K562 (cell line): ENCODE results near the gene NDUFB10. TPM values are rescaled to one million over a fixed set of nuclear protein-coding genes. Genes with fewer than 3 reads are reported as not detected.

Experiments
- ATAC-seq: fragments of 200-7000 bp; cut with Tn5 transposase; 3 replicates; pipeline ENCODE4 v1.9.1; 2020; ENCODE audit warnings: moderate library complexity
- BruUV-seq: library from RNA; stranded (reverse); fragments of 400-500 nt; replicated peaks from 2 replicates; lab custom pipeline; 2021; lab: Mats Ljungman, UMichigan
- CTCF ChIA-PET: fragments of 300-600 bp; formaldehyde crosslinking; extraction: SDS; loops from one replicate; lab custom pipeline; 2021; ENCODE audit warnings: low intra/inter-chr PET ratio; lab: Yijun Ruan, JAX
- POLR2A ChIA-PET: fragments of 300-600, 350-650 bp; sonication (Branson Sonifier 250); formaldehyde crosslinking; extraction: SDS; loops from one replicate; lab custom pipeline; 2021; ENCODE audit warnings: antibody characterized with exemption, inconsistent platforms; lab: Yijun Ruan, JAX
- DNase-seq, 4 experiments: peaks; one replicate each; pipeline versions ENCODE4 v3.0.0 to v3.0.0-alpha.2; 2011 to 2018; ENCODE audit warnings: low spot score in 3 of 4, mixed read lengths in 3 of 4; ENCODE audit errors: extremely low read depth in 1 of 4
- FAIRE-seq: peaks from 2 replicates; lab custom pipeline; 2011; peaks lifted over from hg19 to GRCh38; lab: Jason Lieb, UNC
- H2AFZ ChIP-seq: 2 replicates; pipeline ENCODE4 v1.6.0; 2011; ENCODE audit warnings: low read depth, low read length, control low read depth, inconsistent platforms
- H3K27ac ChIP-seq: fragments of 200-600 bp; 3 replicates; pipeline ENCODE4 v1.8.0; 2011; ENCODE audit warnings: low read depth, mild to moderate bottlenecking, control low read depth, inconsistent platforms, low read length, moderate library complexity, mixed read lengths; ENCODE audit errors: extremely low read depth
- H3K27me3 ChIP-seq, 2 experiments: fragments of 300-600 bp in 1 of 2; 2 replicates in 1 of 2; 3 replicates in 1 of 2; pipeline versions ENCODE4 v1.6.0 to v1.8.0; 2011; ENCODE audit warnings: inconsistent platforms in 2 of 2, low read length in 2 of 2, mild to moderate bottlenecking in 1 of 2, mixed read lengths in 1 of 2, moderate library complexity in 1 of 2; ENCODE audit not compliant: control insufficient read depth in 2 of 2, insufficient read depth in 2 of 2
- H3K36me3 ChIP-seq: fragments of 300-600 bp; 3 replicates; pipeline ENCODE4 v1.8.0; 2011; ENCODE audit warnings: mild to moderate bottlenecking, low read length, inconsistent platforms; ENCODE audit not compliant: control insufficient read depth, insufficient read depth
- H3K4me1 ChIP-seq, 2 experiments: fragments of 200-600 bp in 1 of 2; replicated peaks in 1 of 2; 2 replicates in 1 of 2; 3 replicates in 1 of 2; pipeline versions ENCODE4 v1.5.1 to v1.8.0; 2011; ENCODE audit warnings: inconsistent platforms in 2 of 2, low read length in 2 of 2, mild to moderate bottlenecking in 1 of 2, mixed read lengths in 1 of 2, moderate library complexity in 1 of 2; ENCODE audit not compliant: control insufficient read depth in 2 of 2, insufficient read depth in 2 of 2
- H3K4me2 ChIP-seq: 2 replicates; pipeline ENCODE4 v1.6.1; 2011; ENCODE audit warnings: low read length, control low read depth, inconsistent platforms, mixed read lengths; ENCODE audit not compliant: insufficient read depth
- H3K4me3 ChIP-seq: fragments of 200-600 bp; sonication (generic), shearing (Covaris generic); 2 replicates; pipeline ENCODE4 v1.5.1; 2016; ENCODE audit warnings: control low read depth, inconsistent platforms
- H3K79me2 ChIP-seq: fragments of 200-600 bp; 3 replicates; pipeline ENCODE4 v1.8.0; 2011; ENCODE audit warnings: low read length, inconsistent platforms; ENCODE audit not compliant: control insufficient read depth, insufficient read depth
- H3K9ac ChIP-seq, 2 experiments: 2 replicates each; pipeline versions ENCODE4 v1.6.0 to v1.6.1; 2011; ENCODE audit warnings: low read depth in 2 of 2, low read length in 2 of 2, control low read depth in 1 of 2, inconsistent platforms in 1 of 2, mild to moderate bottlenecking in 1 of 2, mixed read lengths in 1 of 2; ENCODE audit not compliant: insufficient read depth in 1 of 2
- H3K9me1 ChIP-seq: one replicate; pipeline ENCODE4 v1.6.0; 2011; ENCODE audit warnings: inconsistent platforms, mild to moderate bottlenecking, low read length, moderate library complexity; ENCODE audit not compliant: control insufficient read depth, insufficient read depth
- H3K9me3 ChIP-seq: replicated peaks from 2 replicates; pipeline ENCODE4 v1.5.1; 2011; ENCODE audit warnings: low read depth, low read length, inconsistent platforms; ENCODE audit not compliant: control insufficient read depth, insufficient read depth
- H4K20me1 ChIP-seq: replicated peaks from 2 replicates; pipeline ENCODE4 v1.6.1; 2011; ENCODE audit warnings: low read length, inconsistent platforms, mixed read lengths; ENCODE audit not compliant: control insufficient read depth, insufficient read depth
- C11orf30 ChIP-seq: fragments of 450-650 bp; IDR thresholded peaks from 2 replicates; pipeline ENCODE4 v1.6.1; 2016; ENCODE audit warnings: low read depth, mild to moderate bottlenecking
- E2F6 ChIP-seq, 2 experiments: IDR thresholded peaks; 2 replicates each; pipeline ENCODE4 v1.6.1; 2011; ENCODE audit warnings: borderline replicate concordance in 1 of 2, control low read depth in 1 of 2, low read depth in 1 of 2, low read length in 1 of 2, mild to moderate bottlenecking in 1 of 2, mixed read lengths in 1 of 2, moderate library complexity in 1 of 2; ENCODE audit not compliant: insufficient read depth in 1 of 2, insufficient read length in 1 of 2, poor library complexity in 1 of 2, severe bottlenecking in 1 of 2; ENCODE audit errors: extremely low read depth in 1 of 2
- HBP1 ChIP-seq: fragments of 450-650 bp; formaldehyde crosslinking; IDR thresholded peaks from 2 replicates; pipeline ENCODE4 v1.4.0; 2022; ENCODE audit warnings: missing genetic modification characterization
- HNRNPLL ChIP-seq: fragments of 200-400 bp; formaldehyde crosslinking; IDR thresholded peaks from 2 replicates; pipeline ENCODE4 v1.6.1; 2017; ENCODE audit warnings: low read length, low read depth, mild to moderate bottlenecking; ENCODE audit not compliant: poor library complexity, severe bottlenecking
- KAT7 ChIP-seq: sonication (generic); formaldehyde crosslinking; IDR thresholded peaks from 2 replicates; pipeline ENCODE4 v1.8.0; 2022; ENCODE audit warnings: missing genetic modification reagents, mild to moderate bottlenecking, borderline replicate concordance
- MAZ ChIP-seq, 2 experiments: fragments of 450-650 bp in 1 of 2; sonication (generic) in 1 of 2; formaldehyde crosslinking; IDR thresholded peaks in 1 of 2; conservative IDR thresholded peaks in 1 of 2; 2 replicates each; pipeline versions ENCODE4 v1.4.0 to v1.5.0; 2020; ENCODE audit warnings: mild to moderate bottlenecking in 1 of 2, missing genetic modification reagents in 1 of 2
- RBBP5 ChIP-seq: fragments of 200-600 bp; sonication (generic); IDR thresholded peaks from 2 replicates; pipeline ENCODE4 v1.6.1; 2012; ENCODE audit warnings: borderline replicate concordance, mild to moderate bottlenecking, low read length, control low read depth, inconsistent platforms; ENCODE audit not compliant: insufficient read depth, poor library complexity, severe bottlenecking
- ZBTB2 ChIP-seq: fragments of 450-650 bp; IDR thresholded peaks from 2 replicates; pipeline ENCODE4 v1.6.1; 2016; ENCODE audit warnings: antibody characterized with exemption
- ZBTB43 ChIP-seq: sonication (generic); formaldehyde crosslinking; IDR thresholded peaks from 2 replicates; pipeline ENCODE4 v1.8.0; 2023; ENCODE audit warnings: mild to moderate bottlenecking, missing genetic modification reagents
- ZBTB9 ChIP-seq: fragments of 450-650 bp; formaldehyde crosslinking; IDR thresholded peaks from 2 replicates; pipeline ENCODE4 v1.4.0; 2020; ENCODE audit warnings: mild to moderate bottlenecking, moderate library complexity
- WGBS: fragments of 100-300 bp; shearing (Covaris generic); methylation state at CpG from one replicate; pipeline ENCODE4 v1.1.6; 2016; ENCODE audit warnings: low coverage, mixed read lengths; ENCODE audit not compliant: insufficient coverage; ENCODE audit errors: missing lambda C conversion rate; 5-methylcytosine and 5-hydroxymethylcytosine counted together
- in situ Hi-C: fragments of 300-500 bp; cut with MboI; formaldehyde crosslinking; loops from 4 replicates; pipeline ENCODE4 v1.15.0; 2018; ENCODE audit warnings: inconsistent platforms, mixed read lengths
- intact Hi-C: fragments of 100-400 bp; cut with micrococcal nuclease; formaldehyde crosslinking; loops from 2 replicates; pipeline ENCODE4 v1.14.2; 2022
- polyA plus RNA-seq, 8 experiments: library from polyadenylated mRNA; depleted of rRNA in 4 of 8; stranded (reverse) in 5 of 8; unstranded in 3 of 8; fragments of >200 nt; fragmentation: Nextera tagmentation in 2 of 8; fragmentation: Illumina TruSeq in 1 of 8; extraction: Ambion mirVana in 2 of 8; extraction: Trizol in 1 of 8; gene quantifications; 2 replicates each; pipeline versions ENCODE4 v1.2.1 to v1.2.3, GENCODE V29; 2011 to 2014; ENCODE audit warnings: inconsistent platforms in 1 of 8, missing spikeins in 1 of 8
- total RNA-seq, 7 experiments: library from RNA; depleted of rRNA in 6 of 7; stranded (reverse); fragments of >200 nt in 6 of 7; fragmentation: Illumina TruSeq in 2 of 7; extraction: Trizol in 2 of 7; gene quantifications; 2 replicates each; pipeline versions ENCODE4 v1.2.1 to v1.2.3, GENCODE V29; 2011 to 2021; ENCODE audit warnings: low replicate concordance in 1 of 7

Gene NDUFB10
- total and polyA plus RNA-seq, 9 of the 15 experiments (the other 6 are each of a cell fraction or from before 2014, with no cell fraction given), result 69.3 to 527 (median 161) TPM

- 0% methylated on average over 32 of the region's 55 CpGs for WGBS
- peak overlapping the region; percentile 89 for H3K27ac ChIP-seq
- FAIRE-seq, result no peak
- peaks cover 66% of the 10 kb centered on the region for H3K79me2 ChIP-seq
- H3K9me1 ChIP-seq, result peaks cover 19% of the 10 kb centered on the region
- peak overlapping the region; percentile 91 to 99 for H3K9ac ChIP-seq
- peaks cover 37% of the 10 kb centered on the region for H4K20me1 ChIP-seq
- peak overlapping the region; percentile 93 for H3K4me2 ChIP-seq
- CTCF ChIA-PET, result no interaction called here
- no TSS peak for BruUV-seq
- intact Hi-C loops (loop anchor here (2.0 kb wide), 1 partner anchor 16 kb away; no protein-coding TSS in a partner anchor), in situ Hi-C loops (no loop called here)
- peak overlapping the region; percentile 99 for H3K4me3 ChIP-seq
- H3K4me1 ChIP-seq, result peaks cover 23 to 67% of the 10 kb centered on the region in 2 experiments
- H3K27me3 ChIP-seq, result no peaks in the 10 kb centered on the region
- peak; percentile 32 for ATAC-seq
- POLR2A ChIA-PET, result interaction anchor here (1.0 to 2.6 kb wide), 3 partner anchors 12 to 146 kb away, joined by 7 to 13 read pairs (median 7); partner anchors contain the start of genes RPS2 and TRAF7
- H3K36me3 ChIP-seq, result peaks cover 41% of the 10 kb centered on the region; the same call in 2 of the 3 replicates
- peak overlapping the region; percentile 28; the same call in 1 of the 2 replicates for H2AFZ ChIP-seq
- peak in 3 of 4 experiments; percentile 47 to 76 (median 75) for DNase-seq
- H3K9me3 ChIP-seq, result no peaks in the 10 kb centered on the region
- TF ChIP-seq ZBTB9, result no peak
- no peak for TF ChIP-seq ZBTB2
- TF ChIP-seq RBBP5, result peak; percentile 59
- TF ChIP-seq KAT7 (CRISPR knock-in tag), result 0 out of 2 replicates have a peak, but pooled peaks have one; percentile 34
- no peak for TF ChIP-seq C11orf30
- peak; percentile 52 for TF ChIP-seq HNRNPLL
- peak; percentile 9 to 26; a peak in 2 of 4 replicates for TF ChIP-seq MAZ (CRISPR knock-in tag; conservative IDR thresholded peaks at IDR 0.05 in 1 of 2, IDR thresholded peaks at IDR 0.05 in 1 of 2)
- 0 out of 2 replicates have a peak, but pooled peaks have one; percentile 2 for TF ChIP-seq ZBTB43 (CRISPR knock-in tag)
- TF ChIP-seq E2F6 (IDR thresholded peaks at IDR 0.05; ENCODE audit: borderline replicate concordance in 1 of 2, extremely low read depth in 1 of 2, insufficient read depth in 1 of 2, insufficient read length in 1 of 2, low read depth in 1 of 2, low read length in 1 of 2, poor library complexity in 1 of 2, severe bottlenecking in 1 of 2), result peak in 1 of 2 experiments; percentile 53
- no peak for TF ChIP-seq HBP1 (CRISPR knock-in tag)
Observed at GRCh38 chr16:2009164-2009711, 49.9 kb downstream of the NDUFB10 start.
